A673 (cell line): ENCODE data around the gene MAGOH.

Experiments used
- CTCF ChIP-seq: fragments of 300-800, 200-600 bp; sonication (generic); conservative IDR thresholded peaks from 2 replicates; pipeline ENCODE4 v1.5.1; 2017; ENCODE audit warnings: low read depth, mild to moderate bottlenecking, antibody characterized with exemption, low read length, moderate library complexity, mixed read lengths
- EZH2 ChIP-seq: fragments of 200-600 bp; sonication (generic); IDR thresholded peaks from 2 replicates; pipeline ENCODE4 v1.6.1; 2017; ENCODE audit warnings: borderline replicate concordance, low read depth, mild to moderate bottlenecking, mixed read lengths, antibody characterized with exemption, low read length; ENCODE audit not compliant: poor library complexity, severe bottlenecking

GRCh38 chr1:53187401-53187800, 50.9 kb downstream of the MAGOH start:
- TF ChIP-seq CTCF (no peak), EZH2 (no peak)
